Measurements from ENCODE around the gene MAPK10.
"Not testable (repeated sequence)": the region's sequence is repeated elsewhere in the genome, so short reads cannot be mapped to it uniquely, and the experiment has no call there.

The MAPK10 gene

GRCh38 chr4:86338989-86339388, 20.9 kb downstream of the MAPK10 start:
- no peak for DNase-seq (ENCODE audit: low spot score)

- no peak for DNase-seq (ENCODE audit: low spot score)
These were observed 21.3 kb downstream of the MAPK10 start for GRCh38 chr4:86338521-86338920.

GRCh38 chr4:86334020-86334750, 25.7 kb downstream of the MAPK10 start:
- no peak for DNase-seq (ENCODE audit: low spot score)

GRCh38 chr4:86333236-86333635, 26.6 kb downstream of the MAPK10 start:
- no peak for DNase-seq (ENCODE audit: low spot score)

GRCh38 chr4:86330961-86331742, 28.7 kb downstream of the MAPK10 start:
- no peak for DNase-seq (ENCODE audit: low spot score)

- not testable (repeated sequence) for DNase-seq (ENCODE audit: low spot score)
These were observed 29.4 kb downstream of the MAPK10 start for GRCh38 chr4:86330411-86330810.

- no peak for DNase-seq (ENCODE audit: low spot score)
These were observed 30.4 kb downstream of the MAPK10 start for GRCh38 chr4:86329431-86329830.

GRCh38 chr4:86326400-86326799, 33.5 kb downstream of the MAPK10 start:
- DNase-seq (ENCODE audit: low spot score) = no peak

- DNase-seq (ENCODE audit: low spot score) = no peak
These were observed 40.5 kb downstream of the MAPK10 start for GRCh38 chr4:86319390-86319789.

GRCh38 chr4:86315579-86315978, 44.3 kb downstream of the MAPK10 start:
- no peak for DNase-seq (ENCODE audit: low spot score)

GRCh38 chr4:86313656-86314055, 46.2 kb downstream of the MAPK10 start:
- DNase-seq (ENCODE audit: low spot score) = no peak

GRCh38 chr4:86307432-86307831, 52.4 kb downstream of the MAPK10 start:
- no peak for DNase-seq (ENCODE audit: low spot score)

GRCh38 chr4:86306816-86307215, 53.0 kb downstream of the MAPK10 start:
- DNase-seq (ENCODE audit: low spot score) = no peak

- DNase-seq (ENCODE audit: low spot score) = no peak
These were observed 57.0 kb downstream of the MAPK10 start for GRCh38 chr4:86302830-86303229.

- DNase-seq (ENCODE audit: low spot score) = no peak
These were observed 57.6 kb downstream of the MAPK10 start for GRCh38 chr4:86302251-86302650.

- no peak for DNase-seq (ENCODE audit: low spot score)
These were observed 59.3 kb downstream of the MAPK10 start for GRCh38 chr4:86300516-86300915.

- no peak for DNase-seq (ENCODE audit: low spot score)
These were observed 63.0 kb downstream of the MAPK10 start for GRCh38 chr4:86296865-86297264.

GRCh38 chr4:86294883-86295282, 65.0 kb downstream of the MAPK10 start:
- DNase-seq (ENCODE audit: low spot score) = no peak

- no peak for DNase-seq (ENCODE audit: low spot score)
These were observed 68.7 kb downstream of the MAPK10 start for GRCh38 chr4:86291180-86291579.

- DNase-seq (ENCODE audit: low spot score) = no peak
These were observed 73.1 kb downstream of the MAPK10 start for GRCh38 chr4:86286726-86287125.

- DNase-seq (ENCODE audit: low spot score) = no peak
These were observed 76.5 kb downstream of the MAPK10 start for GRCh38 chr4:86283371-86283770.

- no peak for DNase-seq (ENCODE audit: low spot score)
These were observed 79.6 kb downstream of the MAPK10 start for GRCh38 chr4:86280246-86280645.

- DNase-seq (ENCODE audit: low spot score) = no peak
These were observed 80.4 kb downstream of the MAPK10 start for GRCh38 chr4:86279293-86279960.

All from SW480 (cell line).